HepG2 (cell line): ENCODE results near the gene JMJD6. TPM values are rescaled to one million over a fixed set of nuclear protein-coding genes. Genes with fewer than 3 reads are reported as not detected.

ENCODE experiments used
- ATAC-seq: fragments of 200-7000 bp; cut with Tn5 transposase; 3 replicates; pipeline ENCODE4 v1.9.1; 2020; ENCODE audit warnings: mild to moderate bottlenecking, moderate library complexity
- BruUV-seq: library from RNA; stranded (reverse); fragments of 400-500 nt; replicated peaks from 2 replicates; lab custom pipeline; 2021; lab: Mats Ljungman, UMichigan
- CTCF ChIA-PET: fragments of 300-600 bp; formaldehyde crosslinking; extraction: SDS; loops from one replicate; lab custom pipeline; 2021; ENCODE audit warnings: low total read pairs, inconsistent platforms, low intra/inter-chr PET ratio; lab: Yijun Ruan, JAX
- POLR2A ChIA-PET: fragments of 350-600 bp; sonication (Branson Sonifier 250); formaldehyde crosslinking; loops from one replicate; lab custom pipeline; 2020; ENCODE audit warnings: antibody characterized with exemption, inconsistent platforms; lab: Yijun Ruan, JAX
- DNase-seq: peaks from one replicate; pipeline ENCODE4 v3.0.0-alpha.2; 2015; ENCODE audit warnings: low spot score
- FAIRE-seq: peaks from 3 replicates; lab custom pipeline; 2011; peaks lifted over from hg19 to GRCh38; lab: Jason Lieb, UNC
- H2AFZ ChIP-seq: one replicate; pipeline ENCODE4 v1.6.1; 2011; ENCODE audit warnings: low read length, inconsistent platforms
- H3K27ac ChIP-seq: fragments of 300-600 bp; 3 replicates; pipeline ENCODE4 v1.8.0; 2011; ENCODE audit warnings: mixed run types, mild to moderate bottlenecking, mixed read lengths, low read length, inconsistent platforms; ENCODE audit not compliant: insufficient read depth; ENCODE audit errors: extremely low read length
- H3K27me3 ChIP-seq, 2 experiments: fragments of 200-600 bp in 1 of 2; 2 replicates in 1 of 2; 3 replicates in 1 of 2; pipeline versions ENCODE4 v1.6.0 to v1.8.0; 2011; ENCODE audit warnings: low read length in 2 of 2, mild to moderate bottlenecking in 2 of 2, moderate library complexity in 2 of 2, inconsistent platforms in 1 of 2; ENCODE audit not compliant: insufficient read depth in 2 of 2, control insufficient read depth in 1 of 2
- H3K36me3 ChIP-seq, 2 experiments: fragments of 200-600 bp in 1 of 2; replicated peaks in 1 of 2; 2 replicates in 1 of 2; 3 replicates in 1 of 2; pipeline versions ENCODE4 v1.5.1 to v1.8.0; 2011; ENCODE audit warnings: low read length in 2 of 2, inconsistent platforms in 1 of 2; ENCODE audit not compliant: insufficient read depth in 2 of 2, control insufficient read depth in 1 of 2
- H3K4me1 ChIP-seq: 2 replicates; pipeline ENCODE4 v1.5.1; 2012; ENCODE audit warnings: low read length, inconsistent platforms; ENCODE audit not compliant: insufficient read depth
- H3K4me2 ChIP-seq: 2 replicates; pipeline ENCODE4 v1.6.0; 2011; ENCODE audit warnings: low read depth, low read length, inconsistent platforms
- H3K4me3 ChIP-seq, 3 experiments: fragments of 200-600 bp in 1 of 3; sonication (generic), shearing (Covaris generic) in 1 of 3; replicated peaks in 1 of 3; 2 replicates each; pipeline ENCODE4 v1.5.1; 2011 to 2016; ENCODE audit warnings: low read length in 3 of 3, inconsistent platforms in 2 of 3, low read depth in 2 of 3, mild to moderate bottlenecking in 2 of 3, control low read depth in 1 of 3, mixed read lengths in 1 of 3; ENCODE audit not compliant: insufficient read depth in 1 of 3
- H3K79me2 ChIP-seq: one replicate; pipeline ENCODE4 v1.6.1; 2011; ENCODE audit warnings: low read length, inconsistent platforms; ENCODE audit not compliant: insufficient read depth
- H3K9ac ChIP-seq: 2 replicates; pipeline ENCODE4 v1.6.0; 2011; ENCODE audit warnings: mild to moderate bottlenecking, low read depth, low read length, inconsistent platforms; ENCODE audit not compliant: insufficient read depth
- H3K9me3 ChIP-seq: 2 replicates; pipeline ENCODE4 v1.5.1; 2012; ENCODE audit warnings: mild to moderate bottlenecking, low read length
- H4K20me1 ChIP-seq: 2 replicates; pipeline ENCODE4 v1.6.0; 2011; ENCODE audit warnings: inconsistent platforms, mild to moderate bottlenecking, low read length, moderate library complexity; ENCODE audit not compliant: insufficient read depth
- IKZF1 ChIP-seq: fragments of 450-650 bp; IDR thresholded peaks from 2 replicates; pipeline ENCODE4 v1.7.1; 2016
- SRSF1 ChIP-seq: fragments of 200-400 bp; formaldehyde crosslinking; optimal IDR thresholded peaks from 2 replicates; pipeline ENCODE3; 2017; ENCODE audit warnings: mild to moderate bottlenecking, low read depth, low read length, moderate library complexity
- TFDP2 ChIP-seq: sonication (generic); formaldehyde crosslinking; IDR thresholded peaks from 2 replicates; pipeline ENCODE4 v1.4.0; 2020; ENCODE audit warnings: missing genetic modification reagents
- ZGPAT ChIP-seq: IDR thresholded peaks from 2 replicates; pipeline ENCODE4 v1.6.1; 2016; ENCODE audit warnings: mild to moderate bottlenecking
- ZNF20 ChIP-seq: sonication (generic); formaldehyde crosslinking; IDR thresholded peaks from 2 replicates; pipeline ENCODE4 v1.4.0; 2020; ENCODE audit warnings: mild to moderate bottlenecking, moderate library complexity, missing genetic modification reagents
- ZNF552 ChIP-seq: sonication (generic); formaldehyde crosslinking; IDR thresholded peaks from 2 replicates; pipeline ENCODE4 v1.9.0; 2022; ENCODE audit warnings: missing genetic modification reagents, mild to moderate bottlenecking, borderline replicate concordance
- ZNF577 ChIP-seq: sonication (generic); formaldehyde crosslinking; IDR thresholded peaks from 2 replicates; pipeline ENCODE4 v1.4.0; 2020; ENCODE audit warnings: mild to moderate bottlenecking, low read depth, missing genetic modification reagents, borderline replicate concordance
- ZNF580 ChIP-seq: IDR thresholded peaks from 2 replicates; pipeline ENCODE4 v1.6.1; 2016; ENCODE audit warnings: low read depth, borderline replicate concordance
- ZNF646 ChIP-seq: sonication (generic); formaldehyde crosslinking; IDR thresholded peaks from 2 replicates; pipeline ENCODE4 v1.9.0; 2021; ENCODE audit warnings: mild to moderate bottlenecking, missing genetic modification reagents
- ZNF710 ChIP-seq: sonication (generic); formaldehyde crosslinking; IDR thresholded peaks from 2 replicates; pipeline ENCODE4 v1.5.0; 2020; ENCODE audit warnings: mild to moderate bottlenecking, missing genetic modification reagents, borderline replicate concordance
- WGBS: methylation state at CpG from one replicate; pipeline ENCODE4 v1.1.6; 2017; ENCODE audit warnings: low lambda C conversion rate; 5-methylcytosine and 5-hydroxymethylcytosine counted together
- in situ Hi-C: cut with HindIII; loops from 2 replicates; pipeline ENCODE4 v1.10.0; 2017; ENCODE audit warnings: low pct_unique_long_range_greater_than_20kb; ENCODE audit not compliant: extremely low pct_ligation_motif_present
- intact Hi-C: fragments of 100-400 bp; cut with micrococcal nuclease; formaldehyde crosslinking; loops from one replicate; pipeline ENCODE4 v1.10.0; 2022; ENCODE audit not compliant: unreplicated experiment
- polyA plus RNA-seq, 8 experiments: library from polyadenylated mRNA; depleted of rRNA in 3 of 8; stranded (reverse) in 7 of 8; unstranded in 1 of 8; fragments of >200 nt; fragmentation: Illumina TruSeq in 4 of 8; extraction: Trizol in 4 of 8; gene quantifications; 2 replicates each; pipeline versions ENCODE4 v1.2.1 to v1.2.3, GENCODE V29; 2011 to 2016; ENCODE audit warnings: low read depth in 4 of 8, missing spikeins in 1 of 8, mixed read lengths in 1 of 8; ENCODE audit not compliant: insufficient read depth in 1 of 8
- total RNA-seq, 5 experiments: library from RNA; depleted of rRNA; stranded (reverse); fragments of >200 nt; fragmentation: Illumina TruSeq; extraction: Trizol; gene quantifications; 2 replicates each; pipeline ENCODE4 v1.2.3, GENCODE V29; 2016; ENCODE audit warnings: low read depth in 1 of 5

The JMJD6 gene
- total and polyA plus RNA-seq, 2 of the 13 experiments (the other 11 are each of a cell fraction or from before 2014, with no cell fraction given) = 33.6 to 41.0 TPM

GRCh38 chr17:76707985-76708807 is 18.2 kb downstream of the JMJD6 start:
- Histone ChIP-seq H3K36me3 (no peaks in the 10 kb centered on the region; a peak in 1 of 5 replicates), H3K27ac (no peak overlapping the region), H3K79me2 (peaks cover 34% of the 10 kb centered on the region), H3K9ac (peak overlapping the region; percentile 69; the same call in 1 of the 2 replicates), H3K4me3 (peak overlapping the region in 1 of 3 experiments; percentile 76; a peak in 1 of 6 replicates), H4K20me1 (no peaks in the 10 kb centered on the region), H3K27me3 (no peaks in the 10 kb centered on the region), H2AFZ (no peak overlapping the region), H3K4me1 (peaks cover 46% of the 10 kb centered on the region), H3K4me2 (peak overlapping the region; percentile 82), H3K9me3 (no peaks in the 10 kb centered on the region)
- ATAC-seq = peak; percentile 48
- WGBS = 47% methylated on average over 14 of the region's 14 CpGs
- peak; percentile 39 for FAIRE-seq
- ChIA-PET POLR2A (interaction anchor here (0.5 to 1.7 kb wide), 7 partner anchors 11 to 36 kb away, joined by 3 to 8 read pairs (median 4); partner anchors contain the start of genes JMJD6, METTL23, MFSD11 and SRSF2), CTCF (no interaction called here)
- peak; percentile 41 for DNase-seq
- intact Hi-C loops = loop anchor here (10.0 kb wide), 1 partner anchor 153 kb away; no protein-coding TSS in a partner anchor
- in situ Hi-C loops = no loop called here
- no TSS peak for BruUV-seq
- no peak for TF ChIP-seq ZNF577
- no peak for TF ChIP-seq ZGPAT (CRISPR knock-in tag)
- 0 out of 2 replicates have a peak, but pooled peaks have one; percentile 26 for TF ChIP-seq ZNF710 (CRISPR knock-in tag)
- no peak for TF ChIP-seq IKZF1
- TF ChIP-seq ZNF552 (CRISPR knock-in tag) = no peak
- TF ChIP-seq ZNF646 = no peak
- TF ChIP-seq TFDP2 (CRISPR knock-in tag) = no peak
- no peak for TF ChIP-seq SRSF1
- no peak for TF ChIP-seq ZNF20 (CRISPR knock-in tag)
- no peak for TF ChIP-seq ZNF580
